Renal cortex interstitium (tissue), 11 donors: Measurements from ENCODE around the gene STPG3. TPM values are rescaled to one million over a fixed set of nuclear protein-coding genes. Genes with fewer than 3 reads are reported as not detected.
"Not testable (repeated sequence)": the region's sequence is repeated elsewhere in the genome, so short reads cannot be mapped to it uniquely, and the experiment has no call there.

ENCODE experiments used
- DNase-seq, 11 donors: peaks; one replicate each; pipeline ENCODE4 v3.0.0-alpha.2; 2013; ENCODE audit warnings: low read depth in 9 of 11, low spot score in 4 of 11; ENCODE audit errors: extremely low read depth in 1 of 11
- polyA plus RNA-seq, 3 donors: library from polyadenylated mRNA; unstranded; fragments of 120-200 nt; gene quantifications; one replicate each; pipeline ENCODE4 v1.2.1, GENCODE V29; 2013; ENCODE audit not compliant: insufficient read length in 3 of 3

STPG3 gene
- polyA plus RNA-seq, 3 donors: 2.2 to 4.2 (median 2.6) TPM

GRCh38 chr9:137241490-137242268, 9.4 kb upstream of the STPG3 start:
- no peak for DNase-seq

DNA sequence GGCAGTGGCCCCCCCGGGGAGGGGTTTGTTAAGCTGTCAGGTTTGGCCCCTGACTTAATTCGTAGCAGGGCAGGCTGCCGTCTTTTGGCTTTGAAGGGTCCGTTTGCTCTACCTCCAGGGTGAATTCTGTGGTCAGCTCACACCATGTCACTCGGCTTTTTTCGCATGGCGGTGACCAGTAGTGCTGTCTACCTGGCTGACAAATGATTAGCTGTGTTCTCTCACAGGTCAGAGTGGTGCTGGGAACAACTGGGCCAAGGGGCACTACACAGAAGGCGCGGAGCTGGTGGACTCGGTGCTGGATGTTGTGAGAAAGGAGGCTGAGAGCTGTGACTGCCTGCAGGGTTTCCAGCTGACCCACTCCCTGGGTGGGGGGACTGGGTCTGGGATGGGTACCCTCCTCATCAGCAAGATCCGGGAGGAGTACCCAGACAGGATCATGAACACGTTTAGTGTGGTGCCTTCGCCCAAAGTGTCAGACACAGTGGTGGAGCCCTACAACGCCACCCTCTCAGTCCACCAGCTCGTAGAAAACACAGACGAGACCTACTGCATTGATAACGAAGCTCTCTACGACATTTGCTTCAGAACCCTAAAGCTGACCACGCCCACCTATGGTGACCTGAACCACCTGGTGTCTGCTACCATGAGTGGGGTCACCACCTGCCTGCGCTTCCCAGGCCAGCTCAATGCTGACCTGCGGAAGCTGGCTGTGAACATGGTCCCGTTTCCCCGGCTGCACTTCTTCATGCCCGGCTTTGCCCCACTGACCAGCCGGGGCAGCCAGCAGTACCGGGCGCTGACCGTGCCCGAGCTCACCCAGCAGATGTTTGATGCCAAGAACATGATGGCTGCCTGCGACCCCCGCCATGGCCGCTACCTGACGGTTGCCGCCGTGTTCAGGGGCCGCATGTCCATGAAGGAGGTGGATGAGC, 8.6 kb upstream of the STPG3 start:
- no peak for DNase-seq

- not testable (repeated sequence) for DNase-seq
Observed at GRCh38 chr9:137243266-137243625, 7.8 kb upstream of the STPG3 start.

- DNase-seq: no peak
Observed at GRCh38 chr9:137243626-137244485, 7.2 kb upstream of the STPG3 start.

- no peak for DNase-seq
Observed at GRCh38 chr9:137244486-137245449, 6.3 kb upstream of the STPG3 start.

- DNase-seq: no peak
Observed at GRCh38 chr9:137245450-137246421, 5.3 kb upstream of the STPG3 start.

GRCh38 chr9:137247135-137247915, 3.8 kb upstream of the STPG3 start:
- DNase-seq: no peak

GRCh38 chr9:137247916-137248175, 3.2 kb upstream of the STPG3 start:
- no peak for DNase-seq

DNA sequence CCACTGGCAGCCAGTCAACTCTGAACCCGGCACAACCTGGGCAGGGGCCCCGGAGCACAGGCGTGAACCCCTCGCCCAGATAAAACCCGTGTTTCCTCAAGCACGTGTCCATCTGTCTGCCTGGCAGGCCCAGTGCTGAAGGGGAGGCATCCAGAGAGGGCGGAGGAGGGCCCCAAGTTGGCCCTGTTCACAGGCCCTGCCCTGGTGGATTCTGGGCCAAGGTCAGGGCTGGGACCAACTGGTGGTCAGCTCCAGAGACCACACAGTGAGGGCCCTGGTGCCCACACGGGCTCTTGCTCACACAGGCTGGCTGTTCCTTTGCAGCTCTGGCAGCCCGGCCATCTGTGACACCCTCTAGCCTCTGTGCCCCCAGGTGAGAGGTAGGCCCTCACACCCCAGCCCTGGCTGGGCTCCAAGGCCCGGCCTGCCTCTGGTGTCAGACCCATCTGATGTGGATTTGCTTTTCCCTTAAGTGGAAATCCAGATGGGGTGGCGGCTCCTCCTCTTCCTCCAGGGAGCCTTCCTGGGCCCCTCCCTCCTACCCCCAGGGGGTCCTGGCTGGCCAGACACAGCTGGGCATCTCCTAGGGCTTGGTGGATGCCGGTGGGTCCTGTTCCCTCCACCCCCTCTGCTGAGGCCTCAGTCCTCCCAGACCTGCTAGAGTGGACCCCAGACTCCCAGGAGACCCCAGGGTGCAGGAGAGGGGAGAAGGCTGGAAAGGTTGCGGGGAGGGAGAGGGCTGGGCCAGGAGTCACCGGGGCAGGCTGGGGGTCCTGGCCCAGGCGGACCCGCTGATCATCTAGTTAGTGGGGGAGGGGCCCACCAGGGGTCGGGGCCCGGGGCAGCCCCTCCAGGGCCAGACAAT, 525 bp upstream of the STPG3 start:
- DNase-seq: no peak

DNA sequence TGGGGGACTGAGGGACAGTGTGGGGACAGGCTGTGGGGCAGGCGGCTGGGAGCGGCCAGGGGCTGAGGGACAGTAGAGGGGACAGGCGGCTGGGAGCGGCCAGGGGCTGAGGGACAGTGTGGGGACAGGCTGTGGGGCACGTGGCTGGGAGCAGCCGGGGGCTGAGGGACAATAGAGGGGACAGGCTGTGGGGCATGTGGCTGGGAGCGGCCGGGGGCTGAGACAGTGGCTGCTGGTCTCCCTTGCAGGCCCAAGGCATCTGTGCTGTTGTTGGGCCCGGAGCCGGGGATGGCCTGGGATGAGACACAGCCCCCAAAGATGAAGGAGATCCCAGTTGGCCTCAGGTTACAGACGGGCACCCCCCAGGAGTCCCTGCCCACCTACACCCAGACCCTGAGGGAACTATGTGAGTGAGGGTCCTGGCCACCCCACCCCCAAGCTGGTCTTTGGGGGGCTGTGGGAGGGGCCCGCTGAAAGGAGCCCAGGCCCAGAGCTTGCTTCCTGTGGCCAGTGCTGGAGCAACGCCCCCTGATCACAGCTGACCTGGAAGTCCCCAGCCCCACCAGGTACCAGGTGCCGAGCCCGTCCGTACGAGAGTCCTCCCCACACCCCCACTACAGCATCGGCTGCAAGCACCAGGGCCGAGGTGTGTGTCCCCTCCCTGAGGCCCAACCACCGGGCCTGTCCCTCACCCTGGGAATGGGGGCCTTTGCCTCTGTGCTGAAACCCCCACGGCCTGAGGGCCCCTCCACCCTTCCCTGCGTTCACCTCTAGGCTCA, 593 bp downstream of the STPG3 start:
- DNase-seq: no peak

- no peak for DNase-seq
Observed at GRCh38 chr9:137252555-137253506, 1.7 kb downstream of the STPG3 start.

DNA sequence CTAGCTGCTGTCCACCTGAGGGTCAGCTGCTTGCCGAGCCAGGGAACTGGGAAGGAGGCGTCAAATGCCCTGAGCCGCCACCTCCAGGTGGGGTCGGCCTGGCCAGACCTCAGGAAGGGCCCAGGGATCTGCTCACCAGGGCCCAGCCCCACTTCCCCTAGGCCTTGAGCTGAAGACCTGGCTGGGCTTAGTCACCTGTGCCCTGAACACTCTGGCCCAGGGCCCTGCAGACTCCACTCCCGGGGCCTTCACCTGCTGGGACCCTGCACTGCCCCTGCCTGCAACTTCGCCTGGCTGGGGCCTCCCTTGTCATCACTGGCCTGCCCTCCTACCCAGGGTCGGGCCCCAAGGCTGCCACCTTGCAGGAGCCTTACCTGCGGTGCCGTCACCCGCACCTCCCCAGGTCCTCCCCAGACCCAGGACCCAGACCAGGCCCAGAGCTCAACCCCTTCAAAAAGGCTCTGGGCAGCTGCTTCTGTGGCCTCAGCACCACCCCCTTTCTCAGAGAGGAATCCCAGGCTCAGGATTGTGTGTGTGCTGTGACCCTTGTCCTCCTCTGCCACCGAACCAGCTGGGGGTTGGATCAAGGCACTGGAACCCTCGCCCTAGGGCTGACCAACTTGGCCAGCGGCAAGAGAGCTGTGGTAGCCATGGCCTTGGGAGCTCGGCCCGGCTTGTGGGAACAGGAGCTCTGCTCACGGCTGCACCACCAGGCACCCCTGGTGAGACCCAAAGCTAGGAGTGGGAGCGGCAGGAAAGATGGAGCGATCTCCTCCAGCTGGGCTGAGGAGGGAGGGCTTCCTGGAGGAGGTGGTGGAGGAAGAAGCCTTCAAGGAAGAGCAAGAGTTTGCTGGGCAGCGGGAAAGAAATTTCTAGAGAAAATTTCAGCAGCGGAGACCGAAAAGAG, 2.9 kb downstream of the STPG3 start:
- no peak for DNase-seq
